ENCODE measurements around the gene ACOT8.
"Not testable (repeated sequence)": the region's sequence is repeated elsewhere in the genome, so short reads cannot be mapped to it uniquely, and the experiment has no call there.

Gene ACOT8

DNA sequence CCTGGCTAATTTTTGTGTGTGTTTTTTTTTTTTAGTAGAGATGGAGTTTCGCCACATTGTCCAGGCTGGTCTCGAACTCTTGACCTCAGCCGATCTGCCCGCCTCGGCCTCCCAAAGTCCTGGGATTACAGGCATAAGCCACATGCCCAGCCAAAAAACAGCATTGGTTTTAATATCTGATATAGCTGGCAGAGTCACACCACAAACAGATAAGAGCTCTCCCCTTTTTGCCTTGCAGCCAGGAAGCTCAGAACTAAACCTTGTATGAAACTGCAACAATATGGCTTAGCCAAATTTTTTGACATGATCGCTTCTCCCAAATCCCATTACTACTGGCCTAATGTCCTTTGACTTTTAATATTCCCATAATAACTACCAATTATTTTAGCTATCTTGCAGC, 4.9 kb downstream of the ACOT8 start:
- no peak for DNase-seq (ENCODE audit: low read depth)

- DNase-seq (ENCODE audit: low read depth), result no peak
These were observed 5.7 kb downstream of the ACOT8 start for GRCh38 chr20:45851501-45851900.

DNA sequence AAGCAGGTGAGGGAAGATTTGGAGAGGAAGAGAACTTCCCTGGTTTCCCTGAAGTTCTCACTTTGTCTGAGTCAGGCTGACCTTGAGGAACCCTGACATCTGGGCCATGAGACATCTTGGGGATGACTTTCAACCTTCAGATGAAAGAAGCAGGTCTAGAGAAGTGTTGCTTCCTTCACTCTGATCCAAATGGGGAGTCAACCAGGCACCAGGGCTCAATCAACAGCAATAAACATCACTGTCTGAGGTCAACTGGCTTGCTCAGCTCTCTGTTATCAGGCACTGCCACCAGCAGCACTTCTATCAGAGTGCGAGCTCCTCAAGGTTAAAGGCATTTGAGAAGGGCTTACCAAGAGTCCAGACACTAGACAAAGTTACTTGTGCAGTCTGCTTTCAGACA, 6.3 kb downstream of the ACOT8 start:
- no peak for DNase-seq (ENCODE audit: low read depth)

- DNase-seq (ENCODE audit: low read depth), result no peak
These were observed 7.0 kb downstream of the ACOT8 start for GRCh38 chr20:45850238-45850637.

GRCh38 chr20:45848969-45849582, 8.1 kb downstream of the ACOT8 start:
- no peak for DNase-seq (ENCODE audit: low read depth)

GRCh38 chr20:45848421-45848820, 8.8 kb downstream of the ACOT8 start:
- no peak for DNase-seq (ENCODE audit: low read depth)

- no peak for DNase-seq (ENCODE audit: low read depth)
These were observed 11.7 kb downstream of the ACOT8 start for GRCh38 chr20:45845452-45845851.

DNA sequence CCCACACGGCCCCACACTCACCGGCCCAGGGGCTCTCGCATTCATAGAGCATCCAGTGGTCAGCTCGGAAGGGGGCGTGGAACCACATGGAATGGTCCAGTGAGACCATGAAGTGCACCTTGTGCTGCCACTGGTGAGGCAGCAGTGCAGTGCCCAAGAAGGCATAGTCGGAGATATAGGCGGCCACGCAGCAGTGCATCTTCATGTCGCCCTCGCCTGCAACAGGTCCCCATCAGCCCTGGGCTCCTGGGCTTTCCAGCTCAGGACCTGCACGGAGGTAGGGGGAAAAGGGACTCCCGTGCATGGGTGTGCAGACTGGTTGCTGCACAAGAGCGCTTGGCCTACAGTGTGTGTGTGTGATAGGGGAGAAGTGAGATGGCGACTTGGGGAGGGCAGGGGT, 13.7 kb downstream of the ACOT8 start:
- no peak for DNase-seq (ENCODE audit: low read depth)

- no peak for DNase-seq (ENCODE audit: low read depth)
These were observed 14.9 kb downstream of the ACOT8 start for GRCh38 chr20:45842169-45842812.

DNA sequence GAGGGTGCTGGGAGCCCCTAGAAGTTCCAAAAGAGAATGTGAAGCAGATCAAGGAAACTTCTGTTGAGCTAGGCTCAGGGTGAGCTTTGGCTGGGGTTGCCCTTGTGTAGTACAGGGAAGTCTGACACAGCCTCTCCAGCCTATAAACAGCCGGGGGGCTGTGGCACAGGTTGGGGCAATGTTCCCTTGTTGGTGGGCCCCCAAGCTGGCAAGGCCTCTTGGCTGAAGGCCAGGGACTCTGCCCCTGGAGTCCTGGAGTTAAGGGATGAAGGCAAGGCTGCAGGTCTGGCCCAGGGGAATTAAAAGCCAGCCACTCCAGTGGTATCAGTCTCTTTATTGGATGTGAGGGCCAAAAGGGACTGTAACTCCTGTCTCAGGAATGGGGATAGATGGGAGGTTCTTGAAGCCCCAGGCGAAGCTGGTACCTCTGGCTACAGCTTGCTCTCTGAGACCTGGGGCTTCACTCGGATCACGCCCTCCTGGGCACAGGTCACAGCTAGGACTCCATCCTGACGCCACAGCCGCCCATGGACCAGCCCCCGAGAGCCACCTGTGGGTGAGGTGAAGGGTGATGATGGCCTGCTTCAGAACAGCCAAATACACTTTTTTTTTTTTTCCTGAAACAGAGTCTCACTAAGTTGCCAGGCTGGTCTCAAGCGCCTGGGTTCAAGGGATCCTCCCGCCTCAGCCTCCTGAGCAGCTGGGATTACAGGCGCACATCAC, 15.6 kb downstream of the ACOT8 start:
- DNase-seq (ENCODE audit: low read depth), result no peak

- no peak for DNase-seq (ENCODE audit: low read depth)
These were observed 16.4 kb downstream of the ACOT8 start for GRCh38 chr20:45840700-45841198.

DNA sequence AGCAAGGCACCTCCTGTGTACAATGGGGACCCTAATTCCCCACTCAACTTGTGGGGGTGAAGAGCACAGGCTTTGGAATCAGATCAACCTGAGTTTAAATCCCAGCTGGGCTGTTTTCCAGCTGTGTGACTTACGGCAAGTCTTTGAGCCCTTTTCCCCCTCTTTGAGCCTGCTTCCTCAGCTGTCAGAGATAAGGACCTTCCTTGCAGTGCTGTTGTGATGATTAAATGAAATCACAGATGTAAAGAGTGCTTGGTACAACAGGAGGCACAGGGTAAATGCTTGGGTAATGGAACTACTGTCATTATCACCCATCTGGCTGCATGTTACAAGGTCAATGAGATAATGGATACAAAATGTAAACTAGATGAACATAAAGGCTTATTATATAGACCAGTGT, 20.4 kb downstream of the ACOT8 start:
- DNase-seq (ENCODE audit: low read depth), result no peak

DNA sequence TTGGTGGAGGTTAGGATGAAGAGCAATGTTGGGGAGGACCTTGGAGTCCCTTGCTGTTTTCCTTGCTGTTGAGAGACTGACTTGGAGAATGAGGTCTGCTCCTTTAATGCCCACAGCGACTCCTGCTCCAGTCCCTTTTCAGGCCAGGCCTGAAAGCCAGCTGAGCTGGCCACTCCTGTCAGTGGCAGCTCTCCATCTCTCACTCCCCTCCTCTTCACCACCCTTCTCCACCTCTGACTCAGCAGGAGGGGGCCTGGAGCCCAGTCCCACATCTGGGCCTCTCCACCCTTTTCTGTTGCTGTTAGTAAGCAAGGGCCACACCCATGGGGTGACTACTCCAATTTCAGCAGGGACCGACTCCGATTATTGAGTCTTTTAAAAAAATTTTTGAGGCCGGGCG, 21.4 kb downstream of the ACOT8 start:
- no peak for DNase-seq (ENCODE audit: low read depth)

DNA sequence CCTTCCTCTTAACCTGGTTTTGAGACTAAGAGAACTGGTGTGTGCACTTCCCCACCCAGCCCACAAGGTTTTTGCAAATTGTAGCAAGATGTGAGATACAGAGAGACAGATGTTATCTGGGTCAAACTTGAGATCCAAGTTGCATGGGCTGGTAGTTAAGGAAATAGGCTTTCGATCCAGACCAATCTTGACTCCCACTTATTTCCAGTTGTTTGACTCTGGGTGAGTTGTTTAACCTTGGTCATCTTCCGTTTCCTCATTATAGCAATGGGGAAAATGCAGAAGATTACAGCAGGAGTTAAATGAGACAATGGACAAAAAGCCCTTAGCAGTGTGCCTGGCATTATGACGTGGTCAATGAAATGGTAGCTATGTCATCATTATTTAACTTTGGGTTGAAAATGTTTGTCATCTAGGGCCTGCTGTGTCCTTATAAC, 21.8 kb downstream of the ACOT8 start:
- no peak for DNase-seq (ENCODE audit: low read depth)

DNA sequence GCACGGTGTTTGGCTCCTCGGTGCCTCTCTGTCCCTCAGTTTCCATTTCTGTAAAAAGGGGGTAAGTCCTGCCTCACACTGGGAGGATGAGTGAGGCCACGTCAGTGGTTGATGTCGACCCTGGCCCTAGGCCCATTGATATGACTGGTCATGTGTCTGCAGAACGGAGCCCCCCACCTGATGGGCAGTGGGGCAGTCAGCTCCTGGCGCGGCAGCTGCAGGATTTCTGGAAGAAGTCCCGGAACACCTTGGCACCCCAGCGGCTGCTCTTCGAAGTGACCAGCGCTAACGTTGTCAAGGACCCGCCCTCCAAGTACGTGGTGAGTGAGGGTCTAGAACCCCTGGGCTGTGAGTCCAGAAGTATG, 22.4 kb downstream of the ACOT8 start:
- no peak for DNase-seq (ENCODE audit: low read depth)

GRCh38 chr20:45833883-45834796, 23.1 kb downstream of the ACOT8 start:
- DNase-seq (ENCODE audit: low read depth), result peak; percentile 18

GRCh38 chr20:45833030-45833882, 23.9 kb downstream of the ACOT8 start, which contains the start of gene SNX21:
Gene SNX21 (plus strand): TSS chr20:45833799. CDS start chr20:45833920, 121 bp downstream.
- peak; percentile 3 for DNase-seq (ENCODE audit: low read depth)

DNA sequence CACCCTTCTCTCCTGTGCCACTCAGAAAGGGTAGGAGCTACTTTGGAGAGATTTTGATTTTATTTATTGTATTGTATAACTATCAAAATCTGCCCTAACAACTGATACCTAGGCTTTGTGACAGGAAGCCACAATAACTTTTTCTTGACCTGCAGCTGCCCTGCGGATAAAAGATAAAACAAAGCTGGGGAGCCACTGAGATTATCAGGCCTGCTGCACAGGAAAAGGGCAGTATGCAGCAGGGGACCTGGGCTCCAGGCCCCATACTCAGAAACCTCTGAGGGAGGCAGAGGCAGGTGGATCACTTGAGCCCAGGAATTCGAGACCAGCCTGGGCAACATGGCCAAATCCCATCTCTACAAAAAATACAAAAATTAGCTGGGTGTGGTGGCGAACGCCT, 24.6 kb downstream of the ACOT8 start:
- no peak for DNase-seq (ENCODE audit: low read depth)

GRCh38 chr20:45829673-45830106, 27.5 kb downstream of the ACOT8 start:
- DNase-seq (ENCODE audit: low read depth), result not testable (repeated sequence)

DNA sequence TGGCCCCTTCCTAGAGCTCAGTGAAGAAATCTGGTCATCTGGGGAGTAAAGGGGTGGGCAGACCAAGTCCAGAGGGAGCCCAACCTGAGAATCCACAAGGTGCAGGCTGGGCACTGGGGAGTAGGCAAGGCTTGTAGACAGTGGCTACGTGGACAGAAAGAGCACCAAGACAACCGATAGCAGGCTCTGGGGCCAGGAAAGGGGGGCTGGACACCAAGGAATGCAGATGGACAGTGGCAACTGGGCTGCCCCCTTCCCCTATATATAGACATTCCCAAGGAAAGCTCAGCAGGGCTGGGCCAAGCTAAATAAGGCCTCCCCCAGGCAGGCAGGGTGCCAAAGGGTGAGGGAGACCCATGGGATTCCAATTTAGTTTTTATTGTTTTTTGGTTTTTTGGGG, 28.6 kb downstream of the ACOT8 start:
- no peak for DNase-seq (ENCODE audit: low read depth)

DNA sequence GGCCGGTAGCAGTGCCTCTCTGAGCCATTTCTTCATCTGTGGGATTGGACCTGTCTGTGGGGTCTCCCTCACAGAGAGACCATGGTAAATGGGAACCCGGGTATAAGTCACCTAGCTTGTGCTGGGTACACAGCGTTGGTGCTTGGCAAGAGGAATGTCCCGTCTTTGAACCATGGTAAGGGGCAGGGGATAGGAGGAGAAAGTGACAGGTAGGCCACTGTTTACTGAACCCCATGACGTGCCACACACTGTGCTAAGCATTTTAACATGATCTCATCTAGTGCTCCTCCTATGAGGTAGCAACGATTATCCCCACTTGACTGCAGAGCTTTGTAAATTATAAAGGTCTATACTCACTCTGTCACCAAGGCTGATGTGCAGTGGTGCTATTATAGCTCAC, 29.5 kb downstream of the ACOT8 start:
- DNase-seq (ENCODE audit: low read depth), result no peak

Data from activated T-helper 1 cell treated with Interleukin-2 at 50 U/mL for 16 hours (primary cell).